Chondrocyte (in vitro differentiated cells): ENCODE data around the gene USPL1. TPM values are rescaled to one million over a fixed set of nuclear protein-coding genes. Genes with fewer than 3 reads are reported as not detected.
A peak's percentile ranks its signal among the peaks of the same experiment; 100 is the strongest.

Source experiments
- DNase-seq: peaks from one replicate; pipeline ENCODE4 v3.0.0; 2021; ENCODE audit warnings: mixed read lengths, low spot score
- H3K27ac Mint-ChIP-seq: one replicate; pipeline ENCODE4 v1.8.0; 2021; ENCODE audit warnings: mild to moderate bottlenecking, moderate library complexity, mixed read lengths; ENCODE audit not compliant: unreplicated experiment
- H3K27me3 Mint-ChIP-seq: 2 replicates; pipeline ENCODE4 v1.8.0; 2021; ENCODE audit warnings: low read depth, mixed read lengths
- H3K36me3 Mint-ChIP-seq: 2 replicates; pipeline ENCODE4 v1.8.0; 2021; ENCODE audit warnings: low read depth, mixed read lengths
- H3K4me1 Mint-ChIP-seq: 2 replicates; pipeline ENCODE4 v1.8.0; 2021; ENCODE audit warnings: low read depth, mild to moderate bottlenecking, mixed read lengths
- H3K4me3 Mint-ChIP-seq: one replicate; pipeline ENCODE4 v1.8.0; 2021; ENCODE audit warnings: mild to moderate bottlenecking, moderate library complexity, mixed read lengths; ENCODE audit not compliant: unreplicated experiment
- H3K9me3 Mint-ChIP-seq: 2 replicates; pipeline ENCODE4 v1.8.0; 2021; ENCODE audit warnings: low read depth, mixed read lengths
- total RNA-seq: library from RNA; stranded (reverse); gene quantifications from 3 replicates; pipeline ENCODE4 v1.2.1, GENCODE V29; 2021
- TF ChIP-seq, protein P1 (sequence below): fragments of 200-600 bp; sonication (generic); IDR thresholded peaks from 2 replicates; pipeline ENCODE4 v1.5.0; 2021; ENCODE audit warnings: antibody characterized with exemption, mild to moderate bottlenecking, moderate library complexity

USPL1 gene
- total RNA-seq, 1 donor from 2014 or later = 11.0 TPM

GRCh38 chr13:30692113-30692512 lies 74.4 kb downstream of the USPL1 start:
- Mint-ChIP-seq H3K36me3 (no peaks in the 10 kb centered on the region), H3K4me1 (peaks cover 25% of the 10 kb centered on the region), H3K9me3 (peaks cover 3% of the 10 kb centered on the region), H3K27me3 (no peaks in the 10 kb centered on the region), H3K27ac (no peak overlapping the region), H3K4me3 (no peak overlapping the region)
- no peak for DNase-seq
- TF ChIP-seq, protein P1, sequence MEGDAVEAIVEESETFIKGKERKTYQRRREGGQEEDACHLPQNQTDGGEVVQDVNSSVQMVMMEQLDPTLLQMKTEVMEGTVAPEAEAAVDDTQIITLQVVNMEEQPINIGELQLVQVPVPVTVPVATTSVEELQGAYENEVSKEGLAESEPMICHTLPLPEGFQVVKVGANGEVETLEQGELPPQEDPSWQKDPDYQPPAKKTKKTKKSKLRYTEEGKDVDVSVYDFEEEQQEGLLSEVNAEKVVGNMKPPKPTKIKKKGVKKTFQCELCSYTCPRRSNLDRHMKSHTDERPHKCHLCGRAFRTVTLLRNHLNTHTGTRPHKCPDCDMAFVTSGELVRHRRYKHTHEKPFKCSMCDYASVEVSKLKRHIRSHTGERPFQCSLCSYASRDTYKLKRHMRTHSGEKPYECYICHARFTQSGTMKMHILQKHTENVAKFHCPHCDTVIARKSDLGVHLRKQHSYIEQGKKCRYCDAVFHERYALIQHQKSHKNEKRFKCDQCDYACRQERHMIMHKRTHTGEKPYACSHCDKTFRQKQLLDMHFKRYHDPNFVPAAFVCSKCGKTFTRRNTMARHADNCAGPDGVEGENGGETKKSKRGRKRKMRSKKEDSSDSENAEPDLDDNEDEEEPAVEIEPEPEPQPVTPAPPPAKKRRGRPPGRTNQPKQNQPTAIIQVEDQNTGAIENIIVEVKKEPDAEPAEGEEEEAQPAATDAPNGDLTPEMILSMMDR = no peak

GRCh38 chr13:30696278-30697176 lies 78.8 kb downstream of the USPL1 start:
- peaks cover 33% of the 10 kb centered on the region for H3K4me1 Mint-ChIP-seq
- peak overlapping the region; percentile 60 for H3K27ac Mint-ChIP-seq
- no peaks in the 10 kb centered on the region for H3K27me3 Mint-ChIP-seq
- no peaks in the 10 kb centered on the region for H3K9me3 Mint-ChIP-seq
- no peaks in the 10 kb centered on the region for H3K36me3 Mint-ChIP-seq
- H3K4me3 Mint-ChIP-seq = peak overlapping the region; percentile 40
- TF ChIP-seq, protein P1 = no peak
- DNase-seq = no peak

- peak overlapping the region; percentile 50 for H3K4me3 Mint-ChIP-seq
- no peaks in the 10 kb centered on the region for H3K9me3 Mint-ChIP-seq
Measured at GRCh38 chr13:30697177-30697953, 79.6 kb downstream of the USPL1 start.

DNA sequence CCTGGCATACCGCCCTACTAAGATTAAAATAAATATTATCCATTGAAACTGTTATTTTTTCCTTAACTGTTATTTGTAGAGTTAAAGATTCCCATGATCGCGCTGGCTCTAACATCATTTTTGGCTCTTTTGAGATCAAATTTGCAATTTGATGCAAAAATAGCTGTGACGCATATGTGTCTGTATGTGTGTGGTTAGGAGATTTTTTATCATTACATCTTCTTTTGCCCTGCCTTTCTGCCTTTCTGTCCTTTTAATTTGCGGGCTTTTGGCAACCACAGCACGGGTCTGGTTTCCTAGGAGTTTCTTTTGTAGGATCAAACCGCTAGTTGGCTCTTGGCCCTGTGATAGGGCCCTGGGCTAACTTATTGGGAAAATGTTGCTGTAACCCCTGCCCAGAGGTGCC lies 80.3 kb downstream of the USPL1 start:
- Mint-ChIP-seq H3K36me3 (no peaks in the 10 kb centered on the region), H3K27ac (peak overlapping the region; percentile 89), H3K9me3 (no peaks in the 10 kb centered on the region), H3K27me3 (no peaks in the 10 kb centered on the region), H3K4me3 (peak overlapping the region; percentile 50), H3K4me1 (peaks cover 33% of the 10 kb centered on the region)
- no peak for DNase-seq
- TF ChIP-seq, protein P1 = no peak

More at GRCh38 chr13:30697177-30697953, 79.6 kb downstream of the USPL1 start:
- no peak for DNase-seq
- H3K36me3 Mint-ChIP-seq = no peaks in the 10 kb centered on the region
- H3K4me1 Mint-ChIP-seq = peaks cover 33% of the 10 kb centered on the region
- H3K27me3 Mint-ChIP-seq = no peaks in the 10 kb centered on the region
- H3K27ac Mint-ChIP-seq = peak overlapping the region; percentile 89
- TF ChIP-seq, protein P1 = no peak

DNA sequence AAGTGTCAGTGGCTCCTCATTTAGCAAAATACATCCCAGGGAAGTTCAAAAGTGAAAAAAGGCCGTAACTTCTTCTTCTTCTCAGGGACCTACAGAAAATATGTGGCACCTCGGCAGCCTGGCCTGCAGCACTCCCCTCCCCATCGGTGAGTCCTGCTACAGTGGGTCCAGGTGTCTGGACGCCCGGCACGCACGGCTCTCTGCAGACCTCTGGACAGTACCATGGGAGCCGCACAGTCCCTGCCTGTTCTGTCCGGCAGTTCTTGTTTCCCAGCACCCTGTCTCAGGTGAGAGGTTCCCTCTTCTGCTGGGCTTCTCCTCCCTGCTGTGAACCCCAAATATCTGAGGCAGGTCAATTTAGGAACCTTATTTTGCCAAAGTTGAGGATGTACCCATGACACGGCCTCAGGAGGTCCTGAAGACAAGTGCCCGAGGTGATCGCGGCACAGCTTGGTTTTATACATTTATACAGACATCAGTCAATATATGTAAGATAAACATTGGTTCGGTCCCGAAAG lies 80.8 kb downstream of the USPL1 start:
- Mint-ChIP-seq H3K36me3 (no peaks in the 10 kb centered on the region), H3K27ac (peak overlapping the region; percentile 89), H3K27me3 (no peaks in the 10 kb centered on the region), H3K4me1 (peaks cover 33% of the 10 kb centered on the region), H3K4me3 (peak overlapping the region; percentile 50), H3K9me3 (no peaks in the 10 kb centered on the region)
- TF ChIP-seq, protein P1 = no peak
- DNase-seq = no peak
